ENCODE data around the gene CTCF. TPM values are rescaled to one million over a fixed set of nuclear protein-coding genes. Genes with fewer than 3 reads are reported as not detected.
"Not testable (repeated sequence)": the region's sequence is repeated elsewhere in the genome, so short reads cannot be mapped to it uniquely, and the experiment has no call there.

CTCF gene, protein sequence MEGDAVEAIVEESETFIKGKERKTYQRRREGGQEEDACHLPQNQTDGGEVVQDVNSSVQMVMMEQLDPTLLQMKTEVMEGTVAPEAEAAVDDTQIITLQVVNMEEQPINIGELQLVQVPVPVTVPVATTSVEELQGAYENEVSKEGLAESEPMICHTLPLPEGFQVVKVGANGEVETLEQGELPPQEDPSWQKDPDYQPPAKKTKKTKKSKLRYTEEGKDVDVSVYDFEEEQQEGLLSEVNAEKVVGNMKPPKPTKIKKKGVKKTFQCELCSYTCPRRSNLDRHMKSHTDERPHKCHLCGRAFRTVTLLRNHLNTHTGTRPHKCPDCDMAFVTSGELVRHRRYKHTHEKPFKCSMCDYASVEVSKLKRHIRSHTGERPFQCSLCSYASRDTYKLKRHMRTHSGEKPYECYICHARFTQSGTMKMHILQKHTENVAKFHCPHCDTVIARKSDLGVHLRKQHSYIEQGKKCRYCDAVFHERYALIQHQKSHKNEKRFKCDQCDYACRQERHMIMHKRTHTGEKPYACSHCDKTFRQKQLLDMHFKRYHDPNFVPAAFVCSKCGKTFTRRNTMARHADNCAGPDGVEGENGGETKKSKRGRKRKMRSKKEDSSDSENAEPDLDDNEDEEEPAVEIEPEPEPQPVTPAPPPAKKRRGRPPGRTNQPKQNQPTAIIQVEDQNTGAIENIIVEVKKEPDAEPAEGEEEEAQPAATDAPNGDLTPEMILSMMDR
- polyA plus RNA-seq (ENCODE audit: insufficient read depth in 1 of 5, insufficient read length in 5 of 5, low replicate concordance in 1 of 5), result 10 to 100 TPM; 65.8 to 73.4 (median 71.6) TPM
- long read RNA-seq, donor 1, transcript CTCF-214 (10 exons, 3,521 nt), result major isoform, 9 of 38 reads
- long read RNA-seq, donor 1, partial matches to known transcripts, result 24 of 38 reads
- long read RNA-seq, donor 1, other reads (novel, unspliced or antisense), result 0 of 38 reads
- long read RNA-seq, donor 2, partial matches to known transcripts, result 12 of 14 reads
- long read RNA-seq, donor 2, other reads (novel, unspliced or antisense), result 0 of 14 reads
- long read RNA-seq, donor 3, partial matches to known transcripts, result 60 of 67 reads
- long read RNA-seq, donor 3, other reads (novel, unspliced or antisense), result 0 of 67 reads
- long read RNA-seq, donor 4, transcript CTCF-214 (10 exons, 3,521 nt), result major isoform, 6 of 18 reads
- long read RNA-seq, donor 4, partial matches to known transcripts, result 5 of 18 reads
- long read RNA-seq, donor 4, other reads (novel, unspliced or antisense), result 0 of 18 reads
- long read RNA-seq, donor 5, partial matches to known transcripts, result 33 of 37 reads
- long read RNA-seq, donor 5, other reads (novel, unspliced or antisense), result 0 of 37 reads
- long read RNA-seq, donor 6, partial matches to known transcripts, result 25 of 36 reads
- long read RNA-seq, donor 6, other reads (novel, unspliced or antisense), result 0 of 36 reads
- long read RNA-seq, donor 7, partial matches to known transcripts, result 18 of 26 reads
- long read RNA-seq, donor 7, other reads (novel, unspliced or antisense), result 0 of 26 reads
- long read RNA-seq, donor 8, partial matches to known transcripts, result 0 of 4 reads
- long read RNA-seq, donor 8, other reads (novel, unspliced or antisense), result 0 of 4 reads

DNA sequence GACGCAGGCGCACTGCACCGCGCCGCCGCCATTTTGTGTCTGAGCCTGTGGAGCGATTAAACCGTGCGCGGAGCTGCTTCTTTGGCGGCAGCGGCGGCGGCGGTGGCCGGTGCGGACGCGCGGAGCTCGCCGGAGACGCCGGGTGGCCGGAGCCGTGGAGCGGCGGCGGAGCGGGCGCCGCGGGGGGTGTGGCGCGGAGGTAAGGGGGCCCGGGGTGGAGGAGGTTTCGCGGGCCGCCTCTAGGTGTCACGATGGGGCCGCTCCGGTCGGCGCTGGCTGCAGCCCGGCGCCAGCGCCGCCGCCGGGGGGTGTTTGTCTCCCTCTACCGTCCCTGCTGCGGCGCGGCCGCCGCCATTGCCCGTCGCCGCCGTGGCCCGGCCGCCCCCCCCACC lies at the start of gene CTCF:
TSS of gene CTCF (plus strand) at position 1 of the 392 bp plus-strand sequence. CDS start 48,307 bp downstream, outside the sequence.
- DNase-seq, result peak; percentile 82 to 84

GRCh38 chr16:67513892-67514291 lies 48.4 kb upstream of the CTCF start:
- DNase-seq, result not testable (repeated sequence)

DNA sequence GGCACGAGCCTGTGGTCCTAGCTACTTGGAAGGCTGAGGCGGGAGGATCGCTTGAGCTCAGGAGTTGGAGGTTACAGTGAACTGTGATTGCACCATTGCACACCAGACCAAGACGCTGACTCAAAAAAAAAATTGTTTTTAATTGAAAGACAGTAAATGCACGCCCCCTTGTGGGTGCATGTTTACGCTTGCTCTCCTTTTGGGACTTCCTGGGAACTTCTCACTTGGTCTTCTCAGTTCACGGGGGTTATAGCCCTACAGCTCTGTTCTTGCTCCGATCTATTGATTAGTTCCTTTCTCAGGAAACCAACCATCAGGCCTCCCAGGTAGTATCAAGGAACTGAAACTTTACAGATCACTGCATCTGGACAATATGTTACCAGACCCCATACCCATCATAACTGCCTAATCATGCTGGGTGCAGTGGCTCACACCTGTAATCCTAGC lies 47.9 kb upstream of the CTCF start:
- peak in 1 of 2 donors; percentile 51 for DNase-seq

DNA sequence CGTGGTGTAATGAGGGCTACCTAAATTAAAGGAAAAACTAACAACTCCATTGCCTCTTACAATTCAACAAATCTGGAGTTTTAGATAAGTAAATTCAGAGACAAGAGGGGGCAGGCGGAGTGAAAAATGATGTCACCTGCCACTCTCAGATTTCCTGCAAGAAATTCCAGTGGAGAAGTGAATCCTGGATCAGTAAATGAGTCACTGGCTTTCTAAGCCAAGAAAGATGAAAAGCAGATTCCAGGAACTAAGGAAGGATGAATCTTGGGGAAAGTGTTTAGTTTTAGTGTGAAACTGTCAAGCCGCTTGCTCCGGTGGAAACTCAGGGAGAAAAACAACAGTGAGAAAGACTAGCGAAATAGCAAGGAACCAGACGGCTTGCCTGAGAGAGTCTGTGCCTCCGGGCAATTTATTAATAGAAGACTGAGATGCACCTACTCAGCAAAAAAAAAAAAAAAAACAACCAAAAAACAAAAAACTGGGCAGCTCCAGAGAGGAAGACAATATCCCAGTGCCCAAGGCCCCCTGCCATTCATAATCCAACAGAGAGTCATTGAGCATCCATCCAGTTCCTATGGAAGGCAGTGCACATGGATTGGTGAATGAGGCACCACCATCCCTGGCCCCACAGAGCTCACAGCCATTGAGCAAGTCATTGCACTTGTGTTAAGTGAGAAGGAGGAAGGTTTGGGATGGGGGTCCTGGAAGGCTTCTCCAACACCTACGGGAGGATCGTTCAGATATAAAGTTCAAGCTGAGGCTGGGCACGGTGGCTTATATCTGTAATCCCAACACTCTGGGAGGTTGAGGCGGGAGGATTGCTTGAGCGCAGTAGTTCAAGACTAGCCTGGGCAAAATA lies 45.8 kb upstream of the CTCF start:
- DNase-seq, result no peak

DNA sequence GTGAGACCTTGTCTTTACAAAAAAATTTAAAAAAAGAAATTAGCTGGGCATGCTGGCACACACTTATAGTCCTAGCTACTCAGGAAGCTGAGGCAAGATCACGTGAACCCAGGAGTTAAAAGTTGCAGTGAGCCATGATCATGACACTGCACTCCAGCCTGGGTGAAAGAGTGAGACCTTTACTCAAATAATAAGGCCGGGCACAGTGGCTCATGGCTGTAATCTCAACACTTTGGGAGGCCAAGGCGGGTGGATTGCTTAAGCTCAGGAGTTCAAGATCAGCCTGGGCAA lies 45.2 kb upstream of the CTCF start:
- DNase-seq, result no peak

- no peak for DNase-seq
Observed at GRCh38 chr16:67517661-67518423, 44.5 kb upstream of the CTCF start.

GRCh38 chr16:67518676-67519075 lies 43.6 kb upstream of the CTCF start:
- no peak for DNase-seq

GRCh38 chr16:67519242-67519641 lies 43.1 kb upstream of the CTCF start:
- DNase-seq, result no peak

- DNase-seq, result peak; percentile 92 to 96
Observed at GRCh38 chr16:67521095-67521804, 41.1 kb upstream of the CTCF start.

GRCh38 chr16:67525176-67525860 lies 37.0 kb upstream of the CTCF start:
- DNase-seq, result no peak

DNA sequence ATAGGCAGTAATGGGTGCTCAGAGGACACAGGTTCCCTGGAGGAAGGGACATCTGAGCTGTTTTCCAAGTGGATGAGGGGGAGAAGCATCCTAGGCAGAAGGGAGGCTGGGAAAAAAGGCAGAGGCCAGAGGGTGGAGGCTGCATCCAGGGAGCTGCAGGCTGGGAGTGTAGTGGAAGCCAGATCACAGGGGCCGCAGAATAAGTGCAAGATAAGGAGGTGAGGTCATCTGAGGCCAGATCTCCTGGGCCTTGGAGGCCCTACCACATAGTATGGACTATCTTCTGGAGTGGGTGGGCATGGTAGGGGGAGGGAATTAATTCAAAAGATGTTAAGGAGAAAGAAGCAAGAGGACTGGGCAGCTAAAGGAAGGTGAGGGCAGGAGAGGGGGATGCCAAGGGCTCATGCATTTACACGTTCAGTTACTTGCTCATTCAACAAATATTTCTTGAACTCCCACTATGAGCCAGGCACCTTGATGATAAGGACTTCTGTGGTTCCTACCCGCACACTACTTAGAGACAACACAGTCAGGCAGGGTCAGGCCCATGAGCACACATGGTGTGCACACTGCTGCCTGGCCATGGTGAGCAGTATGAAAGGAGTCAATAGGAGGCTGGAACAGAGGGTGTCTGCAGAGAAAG lies 36.1 kb upstream of the CTCF start:
- no peak for DNase-seq

- no peak for DNase-seq
Observed at GRCh38 chr16:67528222-67528869, 34.0 kb upstream of the CTCF start, which contains the start of gene RIPOR1. Gene RIPOR1 (plus strand): TSS chr16:67528829. CDS start chr16:67538447, 9,618 bp downstream.

- peak; percentile 31 to 47 for DNase-seq
Observed at GRCh38 chr16:67528870-67529581, 33.3 kb upstream of the CTCF start.

DNA sequence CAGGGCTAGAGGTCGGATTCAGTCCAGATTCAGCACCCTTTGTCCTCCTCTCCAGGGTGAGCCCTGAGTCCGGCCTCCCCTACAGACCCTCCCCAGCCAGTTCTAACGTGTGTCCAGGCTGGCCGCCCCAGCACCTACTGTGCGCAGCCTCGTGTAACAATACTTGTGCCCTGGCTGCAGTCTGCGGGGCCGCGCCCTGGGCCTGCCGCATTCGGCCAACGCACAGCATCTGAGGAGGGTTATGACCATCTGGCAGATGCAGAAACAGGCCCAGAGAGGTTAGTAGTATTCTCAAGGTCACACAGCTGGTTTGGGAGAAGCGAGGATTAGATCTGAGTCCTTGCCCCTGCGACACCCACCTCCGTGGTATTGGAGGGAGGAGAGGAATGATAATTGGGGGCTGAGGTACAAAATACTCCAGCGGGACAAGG lies 32.7 kb upstream of the CTCF start:
- no peak for DNase-seq

DNA sequence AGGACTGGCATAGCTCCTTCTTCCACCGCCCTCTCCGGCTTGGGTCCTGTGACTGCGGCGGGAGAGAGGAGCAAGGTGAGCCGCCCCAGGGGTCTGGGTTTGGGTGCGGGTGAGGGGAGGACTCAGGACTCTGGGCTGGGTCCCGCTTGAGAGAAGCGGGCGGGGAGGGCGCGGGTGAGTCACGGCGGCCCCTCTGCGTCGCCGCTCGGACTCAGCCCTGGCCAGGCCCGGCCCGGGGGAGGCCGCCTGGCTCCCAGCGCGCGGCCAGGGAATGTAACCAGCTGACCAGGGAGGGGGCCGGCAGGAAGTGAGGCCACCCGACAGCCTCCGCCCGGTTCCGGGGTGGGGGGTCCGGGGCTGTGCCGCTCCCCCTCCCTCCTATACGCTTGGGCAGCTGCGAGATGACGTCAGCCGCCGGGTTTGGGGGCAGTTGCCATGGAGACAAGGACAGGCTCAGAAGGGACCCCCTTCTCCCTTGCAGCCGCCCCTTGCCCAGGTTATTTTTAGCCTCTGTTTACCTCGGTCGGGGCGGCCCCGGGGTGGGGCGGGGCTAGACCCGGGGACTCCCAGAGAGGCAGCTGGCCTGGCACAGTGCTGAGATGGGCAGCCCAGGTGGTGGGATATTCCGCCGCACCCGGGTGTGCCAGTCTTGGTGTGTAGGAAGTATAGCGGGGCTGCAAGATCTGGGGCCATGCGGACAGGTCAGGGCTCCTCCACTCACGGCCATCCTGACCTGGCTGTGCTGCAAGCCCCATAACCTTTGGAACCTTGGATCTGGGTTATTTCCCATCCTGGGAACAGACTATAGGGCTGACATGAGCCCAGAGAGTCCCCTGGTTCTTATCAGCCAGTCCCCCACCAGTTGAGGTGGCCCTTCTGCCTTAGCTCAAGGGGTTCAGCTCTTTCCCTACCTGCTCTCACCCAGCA lies 32.0 kb upstream of the CTCF start:
- DNase-seq, result peak; percentile 59 to 70

All from right lung (tissue), 10 donors.